HepG2 (cell line): ENCODE data around the gene KRT3. TPM values are rescaled to one million over a fixed set of nuclear protein-coding genes. Genes with fewer than 3 reads are reported as not detected.
A peak's percentile ranks its signal among the peaks of the same experiment; 100 is the strongest.

Experiments used
- AFF4 ChIP-seq: sonication (generic); formaldehyde crosslinking; IDR thresholded peaks from 2 replicates; pipeline ENCODE4 v1.4.0; 2020; ENCODE audit warnings: missing genetic modification reagents
- IKZF4 ChIP-seq: sonication (generic); formaldehyde crosslinking; IDR thresholded peaks from 2 replicates; pipeline ENCODE4 v1.5.1; 2020; ENCODE audit warnings: borderline replicate concordance, mild to moderate bottlenecking, low read depth, missing genetic modification reagents; ENCODE audit errors: not compliant biosample characterization
- LRRFIP1 ChIP-seq: sonication (generic); formaldehyde crosslinking; conservative IDR thresholded peaks from 2 replicates; pipeline ENCODE4 v1.4.0; 2020; ENCODE audit warnings: missing genetic modification reagents
- PHF5A ChIP-seq: IDR thresholded peaks from one replicate; pipeline ENCODE4 v1.6.1; 2018; ENCODE audit warnings: low read depth, missing genetic modification reagents; ENCODE audit not compliant: unreplicated experiment
- RERE ChIP-seq: IDR thresholded peaks from 2 replicates; pipeline ENCODE4 v1.6.1; 2016; ENCODE audit warnings: low read depth, missing genetic modification reagents, missing compliant biosample characterization
- ZGPAT ChIP-seq: IDR thresholded peaks from 2 replicates; pipeline ENCODE4 v1.6.1; 2016; ENCODE audit warnings: mild to moderate bottlenecking
- ZNF24 ChIP-seq: fragments of 450-650 bp; IDR thresholded peaks from 2 replicates; pipeline ENCODE4 v1.6.1; 2017; ENCODE audit warnings: antibody characterized with exemption, mild to moderate bottlenecking
- ZNF333 ChIP-seq: sonication (generic); formaldehyde crosslinking; IDR thresholded peaks from 2 replicates; pipeline ENCODE4 v1.4.0; 2020; ENCODE audit warnings: mild to moderate bottlenecking, missing genetic modification reagents, borderline replicate concordance
- ZNF34 ChIP-seq: sonication (generic); formaldehyde crosslinking; IDR thresholded peaks from 2 replicates; pipeline ENCODE4 v1.4.0; 2020; ENCODE audit warnings: mild to moderate bottlenecking, missing genetic modification reagents, borderline replicate concordance
- ZNF605 ChIP-seq: sonication (generic); formaldehyde crosslinking; IDR thresholded peaks from 2 replicates; pipeline ENCODE4 v1.8.0; 2022; ENCODE audit warnings: mild to moderate bottlenecking, missing genetic modification reagents
- ZNF749 ChIP-seq: sonication (generic); formaldehyde crosslinking; IDR thresholded peaks from 2 replicates; pipeline ENCODE4 v1.8.0; 2022; ENCODE audit warnings: mild to moderate bottlenecking, missing genetic modification reagents, moderate library complexity, borderline replicate concordance
- polyA plus RNA-seq, 8 experiments: library from polyadenylated mRNA; depleted of rRNA in 3 of 8; stranded (reverse) in 7 of 8; unstranded in 1 of 8; fragments of >200 nt; fragmentation: Illumina TruSeq in 4 of 8; extraction: Trizol in 4 of 8; gene quantifications; 2 replicates each; pipeline versions ENCODE4 v1.2.1 to v1.2.3, GENCODE V29; 2011 to 2016; ENCODE audit warnings: low read depth in 4 of 8, missing spikeins in 1 of 8, mixed read lengths in 1 of 8; ENCODE audit not compliant: insufficient read depth in 1 of 8
- total RNA-seq, 5 experiments: library from RNA; depleted of rRNA; stranded (reverse); fragments of >200 nt; fragmentation: Illumina TruSeq; extraction: Trizol; gene quantifications; 2 replicates each; pipeline ENCODE4 v1.2.3, GENCODE V29; 2016; ENCODE audit warnings: low read depth in 1 of 5

Gene KRT3
- total and polyA plus RNA-seq, 2 of the 13 experiments (the other 11 are each of a cell fraction or from before 2014, with no cell fraction given), result not detected

GRCh38 chr12:52741375-52742195 is 54.3 kb downstream of the KRT3 start (continued):
- TF ChIP-seq RERE (no peak), ZNF749 (CRISPR knock-in tag) (peak; percentile 34; the same call in 1 of the 2 replicates), LRRFIP1 (CRISPR knock-in tag) (peak; percentile 60; the same call in 1 of the 2 replicates), ZNF34 (CRISPR knock-in tag) (no peak), ZGPAT (CRISPR knock-in tag) (no peak), ZNF605 (peak; percentile 55; the same call in 1 of the 2 replicates), ZNF333 (CRISPR knock-in tag) (no peak), PHF5A (no peak), AFF4 (CRISPR knock-in tag) (no peak), IKZF4 (CRISPR knock-in tag) (no peak), ZNF24 (no peak)
